GM21367 (cell line): ENCODE data around the gene ARMC8.

Experiments
- ATAC-seq: cut with Tn5 transposase; IDR thresholded peaks from one replicate; pipeline ENCODE4 v1.9.1; 2021; ENCODE audit not compliant: unreplicated experiment

ARMC8 gene

DNA sequence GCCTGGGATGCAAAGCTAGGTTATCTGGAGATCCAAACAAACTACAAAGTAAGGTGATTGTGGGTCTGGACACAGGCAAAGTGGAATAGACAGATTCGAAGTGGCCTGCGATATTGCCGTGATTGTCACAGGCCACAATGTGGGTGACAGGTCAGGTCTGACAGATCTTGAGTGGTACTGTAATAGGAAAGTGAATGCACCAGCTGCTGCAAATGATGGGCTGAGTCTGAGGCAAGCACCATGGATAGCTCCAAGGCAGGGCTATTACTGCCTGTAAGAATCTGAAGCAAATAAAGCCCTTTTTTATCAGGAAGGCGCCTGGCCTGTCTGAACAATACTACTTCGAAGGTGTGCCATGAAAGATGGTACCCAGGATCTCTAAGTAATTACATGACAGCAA is 10.0 kb downstream of the ARMC8 start:
- no peak for ATAC-seq

DNA sequence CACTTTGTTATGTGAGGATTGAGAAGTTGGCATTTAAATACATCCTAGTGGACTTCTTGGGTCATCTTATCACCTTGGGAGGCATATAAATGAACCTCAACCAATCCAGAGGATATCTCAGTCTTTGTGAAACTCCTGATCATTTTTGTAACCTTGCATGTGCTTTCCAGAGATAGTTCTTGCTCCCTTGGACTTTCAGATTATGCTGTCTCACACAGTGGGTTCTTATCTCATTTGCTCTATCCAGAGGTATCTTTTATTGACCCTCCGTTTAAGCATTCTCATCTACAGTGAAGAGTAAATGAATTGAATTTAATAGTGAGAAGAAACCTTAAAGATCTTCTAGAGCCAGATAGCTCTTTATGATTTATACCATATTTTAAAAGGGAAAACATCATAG is 10.4 kb downstream of the ARMC8 start:
- ATAC-seq: no peak

DNA sequence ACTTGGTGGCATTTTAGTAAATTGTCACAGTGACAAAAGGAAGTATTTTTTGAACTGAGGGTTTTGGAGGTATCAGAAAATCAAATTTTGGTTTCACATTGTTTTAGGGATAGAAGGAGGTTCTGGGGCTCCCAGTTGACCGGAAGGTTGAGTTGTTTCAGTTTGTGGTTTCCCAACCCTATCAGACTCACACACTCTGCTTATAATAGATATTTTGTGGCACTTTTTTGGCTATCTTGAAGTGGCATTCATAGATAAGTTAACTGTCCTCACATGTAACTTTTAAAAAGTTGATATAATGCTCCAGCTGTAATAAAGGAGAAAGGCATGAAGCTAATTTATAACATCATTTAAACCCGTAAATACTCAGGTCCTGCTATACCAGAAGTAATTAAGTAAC is 12.8 kb downstream of the ARMC8 start:
- ATAC-seq: no peak

DNA sequence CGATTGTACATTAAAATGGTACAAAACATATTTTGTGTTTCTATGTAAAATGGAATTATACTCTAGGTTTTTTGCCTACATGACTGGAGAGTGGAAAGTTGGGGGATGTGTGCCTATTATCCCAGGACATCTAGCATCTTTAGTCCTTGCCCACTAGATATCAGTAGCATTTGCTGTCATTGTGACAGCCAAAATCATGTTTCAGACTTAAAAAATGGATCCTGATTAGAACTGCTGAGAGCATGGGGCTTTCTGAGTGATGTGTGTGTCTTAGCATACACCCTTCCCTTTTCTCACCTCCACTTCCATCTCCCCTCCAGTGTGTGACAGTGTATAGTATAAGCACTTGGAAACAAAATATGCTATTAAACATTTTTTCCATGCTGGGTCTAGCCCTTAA is 13.3 kb downstream of the ARMC8 start:
- ATAC-seq: no peak

DNA sequence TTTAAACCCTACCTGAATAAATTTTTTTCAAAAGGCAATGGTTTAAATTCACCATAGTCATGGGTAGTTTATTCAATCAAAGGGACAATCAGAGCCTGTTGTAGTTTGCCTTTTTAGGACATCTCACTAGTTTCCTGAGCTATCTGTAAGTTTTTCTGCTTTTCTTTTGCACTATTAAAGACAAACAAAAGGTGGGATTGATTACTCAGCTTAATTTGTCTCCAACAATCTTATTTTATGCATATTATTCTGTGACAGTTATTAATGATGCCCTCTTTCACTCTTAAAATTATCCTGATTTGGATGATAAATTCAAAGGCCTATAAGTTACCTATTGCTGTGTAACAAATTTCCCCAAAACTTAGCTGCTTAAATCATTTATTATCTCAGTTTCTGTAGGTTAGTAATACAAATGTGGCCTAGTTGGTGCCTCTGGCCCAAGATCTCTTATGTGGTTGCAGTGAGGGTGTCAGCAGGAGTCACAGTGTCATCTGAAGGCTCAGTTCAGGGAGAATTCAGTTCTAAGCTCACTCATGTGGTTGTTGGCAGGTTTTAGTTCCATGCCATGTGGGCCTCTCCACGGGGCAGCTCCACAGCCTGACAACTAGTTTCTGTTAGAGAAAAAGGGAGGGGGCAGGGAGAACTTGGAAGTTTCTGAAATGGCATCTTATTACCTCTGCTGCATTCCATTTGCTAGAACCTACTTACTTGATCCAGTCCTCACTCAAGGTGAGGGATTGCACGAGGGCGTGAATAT is 16.0 kb downstream of the ARMC8 start:
- ATAC-seq: no peak

DNA sequence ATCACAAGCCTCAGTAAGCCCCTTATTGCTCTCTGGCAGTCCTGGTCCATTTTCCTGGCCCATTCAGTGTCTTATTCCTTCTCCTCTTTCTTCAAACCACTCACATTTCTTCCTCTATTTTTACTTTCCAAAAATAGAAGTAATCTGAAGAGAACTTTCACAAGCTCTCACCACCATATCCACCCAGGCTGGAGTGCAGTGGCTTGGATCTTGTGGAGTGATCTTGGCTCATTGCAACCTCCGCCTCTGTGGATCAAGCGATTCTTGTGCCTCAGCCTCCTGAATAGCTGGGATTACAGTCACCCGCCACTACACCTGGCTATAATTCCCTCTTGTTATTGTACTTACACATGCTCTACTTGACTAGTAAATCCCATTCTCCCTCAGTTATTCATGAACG is 16.8 kb downstream of the ARMC8 start:
- no peak for ATAC-seq

DNA sequence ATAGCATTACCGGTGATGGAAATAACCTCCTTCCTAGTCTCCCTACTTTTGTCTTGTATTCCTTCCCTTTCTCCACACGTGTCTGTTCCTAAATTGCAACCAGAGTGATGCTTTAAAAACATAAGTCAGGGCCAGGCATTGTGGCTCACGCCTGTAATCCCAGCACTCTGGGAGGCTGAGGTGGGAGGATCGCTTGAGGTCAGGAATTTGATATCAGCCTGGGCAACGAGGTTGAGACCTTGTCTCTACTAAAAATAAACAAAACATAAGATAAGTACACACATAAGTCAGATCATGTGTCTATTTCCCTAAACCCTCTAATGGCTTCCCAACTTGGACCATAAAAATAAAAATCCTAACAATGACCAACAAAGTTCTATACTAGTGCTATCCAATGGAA is 18.4 kb downstream of the ARMC8 start:
- no peak for ATAC-seq

DNA sequence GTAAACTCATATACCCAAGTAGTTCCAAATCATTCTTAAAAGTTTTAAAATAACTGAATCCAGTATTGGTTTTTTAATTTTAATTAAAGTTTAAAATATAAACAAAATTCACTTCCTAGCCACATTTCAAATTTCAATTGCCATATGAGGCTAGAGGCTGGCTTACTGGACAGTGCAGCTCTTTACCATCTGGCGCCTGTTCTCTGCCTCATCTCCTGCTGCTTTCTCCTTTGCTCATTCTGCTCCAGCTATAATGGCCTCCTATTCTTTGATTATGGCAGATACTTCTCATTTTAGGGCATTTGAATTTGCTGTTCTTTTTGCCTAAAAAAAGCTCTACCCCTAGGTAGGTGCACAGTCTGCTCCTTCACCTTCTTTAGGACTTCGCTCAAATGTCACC is 19.1 kb downstream of the ARMC8 start:
- no peak for ATAC-seq

DNA sequence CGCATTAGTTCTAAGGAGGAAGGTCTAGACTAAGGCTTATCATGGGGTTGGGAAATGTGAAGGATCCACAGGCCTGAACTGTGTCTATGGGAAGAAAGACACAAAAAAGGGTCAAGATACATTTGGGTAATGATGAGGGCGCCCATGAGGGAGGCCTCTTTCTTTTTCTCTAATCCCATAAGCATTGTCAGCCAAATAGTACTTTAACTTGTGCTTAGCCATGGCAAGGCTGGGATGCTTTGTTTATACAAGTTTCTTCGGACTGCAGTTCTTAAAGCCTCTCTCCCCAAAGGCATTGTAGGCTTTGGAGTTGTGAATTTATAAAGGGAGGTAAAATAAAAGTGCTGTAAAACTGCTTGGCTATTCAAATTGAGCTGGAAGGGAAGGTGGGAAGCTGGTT is 23.4 kb downstream of the ARMC8 start:
- no peak for ATAC-seq

DNA sequence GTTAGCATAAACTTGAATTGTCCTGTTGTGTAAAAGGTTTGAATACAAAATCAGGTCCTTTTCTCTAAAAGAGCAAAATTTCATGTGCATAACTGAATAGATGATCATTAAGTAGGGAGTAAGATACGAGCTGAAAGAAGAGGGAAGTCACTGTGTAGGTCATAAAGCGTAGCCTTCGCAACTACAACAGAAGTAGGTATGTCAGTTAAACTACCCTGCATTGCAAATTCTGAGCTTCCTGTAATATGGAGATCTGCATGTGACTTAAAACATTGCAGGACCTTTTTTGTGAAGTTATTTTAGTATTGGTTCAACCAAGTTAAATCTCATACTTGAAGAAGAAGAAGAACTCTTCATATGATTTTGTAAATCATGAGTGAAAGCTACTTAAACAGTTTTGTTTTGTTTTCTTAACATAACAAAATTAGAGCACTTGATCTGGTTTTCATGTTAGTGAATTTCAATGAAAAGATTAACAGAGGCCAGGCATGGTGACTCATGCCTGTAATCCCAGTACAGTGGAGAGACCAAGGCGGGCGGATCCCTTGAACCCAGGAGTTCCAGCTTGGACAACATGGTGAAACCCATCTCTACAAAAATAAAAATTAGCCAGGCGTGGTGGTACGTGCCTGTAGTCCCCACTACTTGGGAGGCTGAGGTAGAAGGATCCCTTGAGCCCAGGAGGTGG is 26.4 kb downstream of the ARMC8 start:
- ATAC-seq: no peak

DNA sequence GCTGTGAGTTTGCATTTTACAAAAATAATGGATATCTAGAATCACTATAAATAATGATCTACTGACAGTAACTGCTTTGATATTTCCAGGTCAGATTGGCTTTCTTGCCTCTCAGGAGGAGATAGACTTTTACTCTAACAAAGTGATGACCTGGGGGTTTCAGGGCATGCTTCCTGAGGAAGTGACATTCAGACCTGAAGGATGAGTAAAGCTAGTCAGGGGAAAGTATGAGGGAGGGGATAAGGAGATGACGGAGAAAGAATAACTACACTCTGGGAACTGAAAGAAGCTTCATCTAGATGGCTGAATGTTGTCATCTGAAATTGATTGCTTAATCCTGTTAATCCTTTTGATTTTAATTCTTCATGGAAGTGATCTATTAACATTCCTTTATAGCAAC is 32.2 kb downstream of the ARMC8 start:
- ATAC-seq: no peak

DNA sequence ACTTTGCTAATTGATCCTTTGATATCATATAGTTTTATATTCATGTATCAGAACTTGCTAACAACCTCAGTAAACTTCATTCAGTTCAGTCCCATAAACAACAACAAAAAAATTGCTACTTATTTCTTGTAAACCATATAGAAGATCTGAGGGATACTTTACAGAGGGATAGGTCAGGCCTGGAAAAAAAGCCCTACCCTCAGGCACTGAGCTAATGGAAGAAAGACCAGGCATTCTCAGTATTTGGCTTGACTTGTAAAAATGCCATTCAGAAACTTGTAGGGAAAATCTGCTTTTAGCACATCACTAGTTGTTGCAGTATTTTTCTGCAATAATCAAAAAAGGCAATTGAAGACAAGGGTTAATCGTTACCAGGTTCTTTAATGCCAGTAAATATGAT is 33.1 kb downstream of the ARMC8 start:
- ATAC-seq: no peak

DNA sequence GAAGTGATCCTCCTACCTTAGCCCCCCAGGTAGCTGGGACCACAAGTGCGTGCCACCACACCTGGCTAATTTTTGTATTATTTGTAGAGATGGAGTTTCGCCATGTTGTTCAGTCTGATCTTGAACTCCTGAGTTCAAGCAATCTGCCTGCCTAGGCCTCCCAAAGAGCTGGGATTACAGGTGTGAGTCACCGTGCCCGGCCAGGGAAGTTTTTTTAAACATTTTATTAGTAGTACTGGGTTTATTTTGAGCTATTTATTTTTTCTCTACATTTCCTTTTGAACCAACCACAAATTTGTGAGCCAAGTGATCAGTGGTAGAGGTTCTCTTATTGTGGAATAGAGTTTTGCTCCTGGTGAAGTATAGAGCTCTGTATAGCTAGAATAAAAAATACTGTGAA is 33.7 kb downstream of the ARMC8 start:
- no peak for ATAC-seq

DNA sequence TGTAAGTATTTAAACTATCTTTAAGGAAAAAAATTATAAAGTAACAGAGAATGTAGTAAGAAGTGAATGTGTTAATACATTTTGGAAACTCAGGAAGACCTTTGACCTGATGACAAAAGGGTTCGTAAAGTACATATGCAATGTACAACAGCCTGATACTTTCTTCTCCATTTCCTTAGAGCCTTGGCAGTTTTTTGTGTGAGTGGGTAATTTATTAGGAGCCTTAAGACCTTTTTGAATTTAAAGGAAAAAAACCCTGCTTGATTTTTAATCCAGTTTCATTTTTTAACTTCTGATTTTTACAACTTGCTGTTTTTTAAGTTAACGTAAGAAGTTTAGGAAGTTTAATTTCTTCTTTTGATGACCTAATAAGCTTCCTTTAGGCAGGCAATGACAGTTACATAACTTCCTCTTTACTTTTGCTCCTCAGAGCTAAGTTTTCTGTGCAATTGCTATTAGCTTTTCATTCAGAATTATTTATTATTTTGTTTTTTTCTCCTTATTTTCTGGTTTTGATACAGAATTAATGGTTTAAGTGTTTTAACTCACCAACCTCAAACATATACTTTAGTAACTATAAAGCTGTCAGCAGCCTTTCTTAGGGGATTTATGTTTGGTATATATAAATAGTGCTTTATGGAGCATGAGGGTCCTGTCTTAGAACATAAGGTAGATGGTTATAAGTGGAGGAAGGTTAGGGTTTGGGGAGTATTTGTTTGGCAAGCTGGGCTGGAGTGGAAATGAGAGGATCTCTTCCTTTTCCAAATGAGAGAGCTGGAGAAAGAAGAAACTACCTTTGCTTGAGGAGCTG is 35.2 kb downstream of the ARMC8 start:
- no peak for ATAC-seq

DNA sequence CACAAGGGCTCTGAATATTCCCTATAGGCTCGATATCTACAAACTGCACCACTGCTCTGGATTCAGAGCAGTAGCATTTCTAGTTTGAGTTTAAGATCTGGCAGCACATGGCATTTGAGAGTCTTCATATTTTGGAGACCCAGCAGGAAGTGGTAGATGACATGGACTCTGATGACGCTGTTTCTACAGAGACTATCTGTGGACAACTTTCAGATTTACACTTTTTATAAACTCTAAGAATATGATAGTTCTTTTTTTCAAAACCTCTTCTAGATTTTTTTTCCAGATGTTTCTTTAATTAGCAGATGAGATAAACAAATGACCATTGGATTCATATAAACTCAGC is 35.8 kb downstream of the ARMC8 start:
- no peak for ATAC-seq

DNA sequence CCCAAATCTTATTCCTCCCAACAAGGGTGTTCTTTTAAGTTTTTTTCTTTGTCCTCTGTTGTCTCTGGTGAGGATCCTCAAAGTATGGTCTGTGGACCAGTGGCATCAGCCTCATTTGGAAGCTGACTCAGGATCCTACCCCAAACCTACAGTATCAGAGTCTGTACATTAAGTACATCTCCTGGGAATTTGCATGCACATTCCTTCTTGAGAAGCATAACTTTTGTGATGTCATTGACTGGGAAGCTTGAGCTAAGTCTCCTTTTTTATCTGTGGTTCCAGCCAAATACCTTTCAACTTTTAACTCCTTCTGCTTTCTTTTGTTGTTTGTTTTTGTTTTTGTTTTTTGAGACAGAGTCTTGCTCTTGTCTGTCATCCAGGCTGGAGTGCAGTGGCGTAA is 40.5 kb downstream of the ARMC8 start:
- no peak for ATAC-seq

DNA sequence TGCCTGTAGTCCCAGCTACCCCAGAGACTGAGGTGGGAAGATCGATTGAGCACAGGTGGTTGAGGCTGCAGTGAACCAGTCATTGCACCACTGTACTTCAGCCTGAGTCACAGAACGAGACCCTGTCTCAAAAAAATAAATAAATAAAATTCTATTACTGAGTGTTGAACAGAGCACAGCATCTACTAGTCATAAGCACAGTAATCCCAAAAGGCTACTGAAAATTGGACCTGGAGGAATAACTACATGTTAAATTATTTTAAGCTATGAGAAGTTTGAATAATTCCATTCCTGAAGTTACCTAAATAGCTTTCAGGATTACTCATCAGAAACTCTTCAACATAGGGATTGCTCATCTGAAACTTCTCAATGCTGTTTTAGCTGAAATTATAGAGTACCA is 43.4 kb downstream of the ARMC8 start:
- no peak for ATAC-seq

DNA sequence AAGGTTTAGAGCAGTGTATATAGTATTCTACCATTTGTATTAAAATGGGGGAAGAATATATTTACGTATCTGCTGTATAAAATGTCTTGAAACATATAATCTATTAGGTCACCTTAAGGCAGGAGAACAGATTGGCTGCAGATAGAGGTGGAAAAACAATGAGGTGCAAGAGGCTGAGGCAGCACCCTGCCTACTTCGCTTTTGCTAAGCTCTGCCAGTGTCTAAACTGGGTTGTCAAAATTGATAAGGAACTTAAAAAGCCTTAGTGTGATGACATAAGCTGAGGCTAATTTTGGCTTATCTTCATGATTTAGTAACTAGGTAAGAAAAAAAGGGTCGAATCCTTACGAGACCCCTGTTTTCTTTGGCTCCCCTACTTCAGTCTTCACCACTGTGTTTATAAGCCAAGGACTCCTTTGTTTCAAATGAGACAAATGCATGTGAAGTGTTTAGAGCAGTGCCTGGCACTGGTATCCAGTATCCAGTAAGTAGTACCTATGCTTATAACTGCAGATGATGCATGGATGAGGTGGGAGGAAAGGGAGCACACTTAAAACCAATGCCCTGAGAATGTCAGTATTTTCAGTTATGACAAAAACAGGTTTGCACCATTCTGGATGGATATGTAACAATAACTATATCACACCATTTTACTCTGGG is 45.7 kb downstream of the ARMC8 start:
- ATAC-seq: no peak

DNA sequence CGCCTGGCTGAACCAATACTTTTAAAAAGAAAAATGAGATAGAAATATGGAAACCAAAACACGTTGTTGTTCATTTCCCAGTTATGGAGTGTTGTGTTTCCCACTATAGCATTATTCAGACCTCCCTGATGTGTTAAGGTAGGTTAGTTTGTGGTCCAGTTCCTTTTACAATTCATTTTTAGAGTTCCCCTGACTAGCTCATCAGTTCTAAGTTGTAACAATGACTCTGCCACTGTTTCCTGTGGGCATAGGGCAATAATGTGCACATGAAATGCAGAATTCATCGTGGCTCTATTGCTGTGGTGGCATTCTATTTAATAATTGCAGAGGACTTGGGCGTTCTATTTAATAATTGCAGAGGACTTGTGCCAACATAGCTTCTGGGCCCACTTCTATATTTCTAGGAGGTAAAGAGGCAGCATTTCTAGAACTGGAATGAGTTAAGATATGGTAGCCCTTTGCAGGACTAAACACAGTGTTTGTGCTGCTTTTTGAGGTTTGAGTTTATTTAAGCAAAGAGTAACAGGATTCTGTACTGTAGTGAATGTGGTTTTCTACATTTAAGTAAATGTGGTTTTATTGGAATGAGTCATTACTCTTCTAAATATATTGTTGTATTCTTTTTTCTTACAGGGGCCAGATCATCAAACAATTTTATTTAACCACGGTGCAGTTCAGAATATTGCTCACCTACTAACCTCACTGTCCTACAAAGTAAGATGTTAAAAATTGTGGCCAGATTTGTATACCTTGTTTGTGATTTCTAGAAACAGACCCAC is 47.5 kb downstream of the ARMC8 start:
- ATAC-seq: no peak

DNA sequence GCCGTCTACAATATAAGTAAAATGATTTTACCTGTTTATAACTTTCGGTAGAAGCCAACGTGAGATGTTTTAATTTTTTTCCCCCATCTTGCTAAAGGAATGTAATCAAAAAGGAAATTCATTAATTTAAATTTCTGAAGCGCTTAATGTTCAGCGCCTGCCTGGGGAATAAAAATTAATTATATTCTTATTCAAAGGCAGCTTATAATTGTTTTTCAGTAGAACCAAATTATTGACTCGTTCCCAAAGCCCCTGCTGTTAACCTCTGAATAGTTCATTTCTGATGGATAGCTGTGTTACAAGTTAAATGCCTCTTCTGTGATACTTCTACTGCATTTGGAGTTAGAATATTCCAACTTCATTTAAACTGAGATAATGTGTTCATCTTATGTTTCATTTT is 51.6 kb downstream of the ARMC8 start:
- ATAC-seq: no peak

DNA sequence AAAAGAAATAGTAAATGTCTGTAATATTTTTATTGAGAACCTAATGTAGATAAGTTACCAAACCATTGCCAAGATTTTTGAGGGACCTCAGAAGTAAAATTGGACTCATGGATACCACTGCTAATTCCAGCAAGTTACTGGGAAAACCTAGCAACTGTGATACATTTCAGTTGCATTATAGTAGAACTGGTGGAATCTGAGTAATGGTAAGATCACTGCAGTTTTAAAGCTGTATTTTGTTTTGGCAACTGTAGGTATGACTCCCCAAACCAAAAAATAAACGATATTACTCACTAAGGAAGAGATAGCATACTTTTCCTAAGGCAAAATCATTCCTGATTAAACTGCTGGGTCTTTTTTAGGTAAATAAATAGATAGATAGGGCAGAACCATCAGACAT is 54.0 kb downstream of the ARMC8 start:
- no peak for ATAC-seq
